Thoracic aorta (tissue), 2 donors: Measurements from ENCODE around the gene MICAL3. TPM values are rescaled to one million over a fixed set of nuclear protein-coding genes. Genes with fewer than 3 reads are reported as not detected.
A peak's percentile ranks its signal among the peaks of the same experiment; 100 is the strongest.
"Not testable (repeated sequence)": the region's sequence is repeated elsewhere in the genome, so short reads cannot be mapped to it uniquely, and the experiment has no call there.

Experiments used
- ATAC-seq: fragments of 150-250 bp; one replicate; pipeline ENCODE4 v1.8.0; 2017; ENCODE audit warnings: low read depth; ENCODE audit not compliant: insufficient number of reproducible peaks, low FRiP score
- DNase-seq: peaks from one replicate; pipeline ENCODE4 v3.0.0-alpha.2; 2020; ENCODE audit warnings: low spot score
- H3K27ac ChIP-seq, 2 donors: fragments of 200-600 bp; sonication (generic); 1 replicate in 1 of 2; 2 replicates in 1 of 2; pipeline ENCODE4 v1.5.1; 2016; ENCODE audit warnings: mild to moderate bottlenecking in 2 of 2, moderate library complexity in 2 of 2
- H3K27me3 ChIP-seq: fragments of 200-600 bp; sonication (generic); replicated peaks from 2 replicates; pipeline ENCODE4 v1.6.0; 2016; ENCODE audit warnings: mild to moderate bottlenecking; ENCODE audit not compliant: insufficient read depth
- H3K36me3 ChIP-seq: fragments of 200-600 bp; sonication (generic); one replicate; pipeline ENCODE4 v1.5.1; 2016
- H3K4me1 ChIP-seq, 2 donors: fragments of 200-600 bp; sonication (generic); 1 replicate in 1 of 2; 2 replicates in 1 of 2; pipeline versions ENCODE4 v1.5.1 to v1.6.0; 2016; ENCODE audit warnings: low read depth in 2 of 2, mild to moderate bottlenecking in 1 of 2; ENCODE audit not compliant: control insufficient read depth in 1 of 2
- H3K4me3 ChIP-seq: fragments of 200-600 bp; sonication (generic); 2 replicates; pipeline ENCODE4 v1.5.1; 2016; ENCODE audit warnings: mild to moderate bottlenecking
- H3K9me3 ChIP-seq: fragments of 200-600 bp; sonication (generic); 2 replicates; pipeline ENCODE4 v1.5.1; 2016
- total RNA-seq, 2 donors: library from RNA; depleted of rRNA; stranded (reverse); fragments of >200 nt; gene quantifications; one replicate each; pipeline versions ENCODE4 v1.1.0 to v1.2.3, GENCODE V29; 2016
- TF ChIP-seq, protein P1 (sequence below): fragments of 200-600 bp; sonication (generic); IDR thresholded peaks from one replicate; pipeline ENCODE4 v1.5.1; 2019; ENCODE audit warnings: antibody characterized with exemption

MICAL3 gene
- total RNA-seq, 2 donors from 2014 or later, result 45.2 to 78.0 TPM

DNA sequence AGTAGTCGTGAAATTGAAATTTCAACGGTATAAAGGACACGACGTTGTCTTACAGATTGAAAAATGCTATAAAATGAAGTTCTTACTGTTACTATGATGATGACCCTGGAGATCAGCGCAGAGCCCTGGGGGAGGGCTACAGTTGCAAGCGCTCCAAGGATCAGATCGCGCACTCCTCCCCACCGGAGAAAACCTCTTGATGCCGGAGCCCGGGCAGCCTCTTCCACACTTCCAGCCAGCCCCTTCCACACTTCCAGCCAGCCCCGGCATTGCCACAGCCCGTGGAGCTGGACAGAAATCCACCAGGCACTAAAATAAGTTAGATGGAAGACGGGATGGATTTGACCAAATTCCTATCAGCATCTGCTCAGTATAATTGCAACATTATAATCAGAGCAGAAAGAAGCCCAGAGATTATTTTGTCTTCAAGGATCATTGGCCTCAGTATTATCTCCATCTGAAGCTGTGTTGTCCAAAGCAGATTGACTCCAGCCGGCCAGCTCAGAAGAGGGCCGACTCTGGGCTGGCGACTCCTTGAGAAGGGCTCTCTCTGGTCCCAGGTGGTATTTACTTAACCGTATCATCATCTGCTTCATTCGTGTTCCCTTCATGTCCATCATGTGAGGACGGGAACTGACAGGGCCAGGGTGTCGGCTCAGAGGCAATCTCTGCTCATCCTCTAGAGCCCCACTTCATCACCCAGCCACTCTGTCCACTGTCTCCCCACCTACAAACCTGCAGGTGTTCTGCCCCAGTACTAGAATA is 777 bp upstream of the MICAL3 start:
- TF ChIP-seq, protein P1, sequence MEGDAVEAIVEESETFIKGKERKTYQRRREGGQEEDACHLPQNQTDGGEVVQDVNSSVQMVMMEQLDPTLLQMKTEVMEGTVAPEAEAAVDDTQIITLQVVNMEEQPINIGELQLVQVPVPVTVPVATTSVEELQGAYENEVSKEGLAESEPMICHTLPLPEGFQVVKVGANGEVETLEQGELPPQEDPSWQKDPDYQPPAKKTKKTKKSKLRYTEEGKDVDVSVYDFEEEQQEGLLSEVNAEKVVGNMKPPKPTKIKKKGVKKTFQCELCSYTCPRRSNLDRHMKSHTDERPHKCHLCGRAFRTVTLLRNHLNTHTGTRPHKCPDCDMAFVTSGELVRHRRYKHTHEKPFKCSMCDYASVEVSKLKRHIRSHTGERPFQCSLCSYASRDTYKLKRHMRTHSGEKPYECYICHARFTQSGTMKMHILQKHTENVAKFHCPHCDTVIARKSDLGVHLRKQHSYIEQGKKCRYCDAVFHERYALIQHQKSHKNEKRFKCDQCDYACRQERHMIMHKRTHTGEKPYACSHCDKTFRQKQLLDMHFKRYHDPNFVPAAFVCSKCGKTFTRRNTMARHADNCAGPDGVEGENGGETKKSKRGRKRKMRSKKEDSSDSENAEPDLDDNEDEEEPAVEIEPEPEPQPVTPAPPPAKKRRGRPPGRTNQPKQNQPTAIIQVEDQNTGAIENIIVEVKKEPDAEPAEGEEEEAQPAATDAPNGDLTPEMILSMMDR, result no peak
- Histone ChIP-seq H3K27ac (peak overlapping the region in 1 of 2 donors; percentile 64), H3K27me3 (no peaks in the 10 kb centered on the region), H3K4me1 (peaks cover 15 to 17% of the 10 kb centered on the region in 2 donors), H3K4me3 (peak overlapping the region; percentile 95), H3K36me3 (no peaks in the 10 kb centered on the region), H3K9me3 (no peaks in the 10 kb centered on the region)
- ATAC-seq, result no peak
- no peak for DNase-seq

GRCh38 chr22:18023509-18024275 is 669 bp downstream of the MICAL3 start:
- H3K9me3 ChIP-seq, result no peaks in the 10 kb centered on the region
- H3K4me1 ChIP-seq, result peaks cover 15 to 17% of the 10 kb centered on the region in 2 donors
- H3K27ac ChIP-seq, result peak overlapping the region; percentile 71
- peak; percentile 43 for DNase-seq
- no peaks in the 10 kb centered on the region for H3K27me3 ChIP-seq
- no peaks in the 10 kb centered on the region for H3K36me3 ChIP-seq
- H3K4me3 ChIP-seq, result peak overlapping the region; percentile 95
- TF ChIP-seq, protein P1, result no peak
- ATAC-seq, result peak; percentile 74

DNA sequence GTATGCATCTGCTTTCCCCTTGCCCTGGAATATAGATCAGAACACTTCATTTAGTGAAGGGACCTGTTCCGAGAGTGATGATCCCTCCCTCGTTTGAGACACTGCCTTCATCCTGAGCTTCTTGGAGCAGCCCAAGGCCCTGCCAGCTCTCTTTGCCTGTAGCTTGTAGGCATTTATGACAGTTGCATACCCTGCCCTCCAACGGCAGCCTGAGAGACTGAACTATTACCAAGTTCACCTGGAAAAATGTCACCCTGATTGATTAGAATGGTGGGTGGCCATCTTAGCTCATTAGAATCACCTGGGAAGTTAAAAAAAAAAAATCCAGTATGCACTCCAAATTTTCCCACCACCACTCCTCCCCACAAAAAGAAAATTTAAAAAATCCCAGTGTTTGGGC is 1.5 kb downstream of the MICAL3 start:
- ATAC-seq, result no peak
- no peaks in the 10 kb centered on the region for H3K9me3 ChIP-seq

DNA sequence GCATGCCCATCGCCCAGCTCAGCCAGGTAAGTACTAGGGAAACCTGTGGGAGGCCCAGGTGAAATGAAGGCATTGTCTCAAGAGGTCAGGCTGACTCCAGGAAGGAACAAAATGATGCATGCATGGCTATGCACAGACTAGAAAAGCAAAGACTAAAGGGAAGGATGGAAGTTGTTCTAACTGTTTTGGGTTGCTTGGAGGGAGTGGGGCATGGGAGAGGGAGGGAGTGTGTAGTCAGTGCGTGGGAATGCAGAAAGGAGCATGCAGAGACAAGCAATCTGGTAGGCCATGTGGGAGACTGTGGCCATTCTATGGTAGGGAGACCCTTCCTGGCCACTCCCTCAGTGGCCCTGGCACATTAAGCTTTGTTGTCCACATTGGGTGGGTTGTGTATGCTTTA is 2.9 kb downstream of the MICAL3 start:
- H3K27ac ChIP-seq, result no peak overlapping the region
- no peaks in the 10 kb centered on the region for H3K36me3 ChIP-seq
- DNase-seq (no peak), ATAC-seq (no peak)
- H3K9me3 ChIP-seq, result no peaks in the 10 kb centered on the region
- no peaks in the 10 kb centered on the region for H3K27me3 ChIP-seq
- TF ChIP-seq, protein P1, result no peak
- H3K4me3 ChIP-seq, result no peak overlapping the region
- H3K4me1 ChIP-seq, result peaks cover 15 to 17% of the 10 kb centered on the region in 2 donors

More for the DNA sequence above, 1.5 kb downstream of the MICAL3 start:
- Histone ChIP-seq H3K4me3 (peak overlapping the region; percentile 95), H3K27me3 (no peaks in the 10 kb centered on the region), H3K27ac (no peak overlapping the region), H3K36me3 (no peaks in the 10 kb centered on the region), H3K4me1 (peaks cover 15 to 17% of the 10 kb centered on the region in 2 donors)
- TF ChIP-seq, protein P1, result no peak
- no peak for DNase-seq

DNA sequence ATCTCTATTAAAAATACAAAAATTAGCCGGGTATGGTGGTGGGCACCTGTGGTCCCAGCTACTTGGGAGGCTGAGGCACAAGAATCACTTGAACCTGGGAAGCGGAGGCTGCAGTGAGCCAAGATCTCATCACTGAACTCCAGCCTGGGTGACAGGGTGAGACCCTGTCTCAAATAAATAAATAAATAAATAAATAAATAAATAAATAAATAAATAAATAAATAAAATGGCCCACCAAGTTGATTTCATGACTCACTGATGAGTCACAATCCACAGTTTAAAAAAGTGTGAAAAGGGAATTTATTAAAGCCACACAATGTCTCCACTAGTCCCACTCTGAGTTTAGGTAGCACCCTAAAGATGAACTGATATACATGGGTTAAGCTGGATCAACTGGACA is 3.6 kb downstream of the MICAL3 start:
- ATAC-seq, H3K4me3 ChIP-seq, H3K27me3 ChIP-seq, DNase-seq, H3K36me3 ChIP-seq, H3K9me3 ChIP-seq, H3K27ac ChIP-seq: not testable (repeated sequence)
- H3K4me1 ChIP-seq, result peaks cover 15 to 17% of the 10 kb centered on the region in 2 donors
